Measurements from ENCODE around the gene ITIH1.

The ITIH1 gene

GRCh38 chr3:52787672-52788625 lies 10.6 kb downstream of the ITIH1 start:
- no peak overlapping the region for H3K27ac ChIP-seq
- TF ChIP-seq ZFX (IDR thresholded peaks at IDR 0.05): no peak
- TF ChIP-seq CTCF (conservative IDR thresholded peaks at IDR 0.05): no peak

- TF ChIP-seq ZFX (IDR thresholded peaks at IDR 0.05) (no peak), CTCF (conservative IDR thresholded peaks at IDR 0.05) (no peak)
- no peak overlapping the region for H3K27ac ChIP-seq
These were observed 11.7 kb downstream of the ITIH1 start for GRCh38 chr3:52788890-52789745.

GRCh38 chr3:52789746-52790040 lies 12.3 kb downstream of the ITIH1 start:
- TF ChIP-seq ZFX (IDR thresholded peaks at IDR 0.05) (no peak), CTCF (conservative IDR thresholded peaks at IDR 0.05) (no peak)
- no peak overlapping the region for H3K27ac ChIP-seq

GRCh38 chr3:52790337-52790736 lies 12.9 kb downstream of the ITIH1 start:
- TF ChIP-seq ZFX (IDR thresholded peaks at IDR 0.05): no peak
- no peak for TF ChIP-seq CTCF (conservative IDR thresholded peaks at IDR 0.05)
- H3K27ac ChIP-seq: no peak overlapping the region

GRCh38 chr3:52790741-52791140 lies 13.3 kb downstream of the ITIH1 start:
- no peak overlapping the region for H3K27ac ChIP-seq
- TF ChIP-seq CTCF (conservative IDR thresholded peaks at IDR 0.05) (no peak), ZFX (IDR thresholded peaks at IDR 0.05) (no peak)

GRCh38 chr3:52791366-52791765 lies 14.0 kb downstream of the ITIH1 start:
- H3K27ac ChIP-seq: no peak overlapping the region
- TF ChIP-seq CTCF (conservative IDR thresholded peaks at IDR 0.05): no peak
- no peak for TF ChIP-seq ZFX (IDR thresholded peaks at IDR 0.05)

- no peak overlapping the region for H3K27ac ChIP-seq
- no peak for TF ChIP-seq ZFX (IDR thresholded peaks at IDR 0.05)
These were observed 14.5 kb downstream of the ITIH1 start for GRCh38 chr3:52791928-52792327.
